Fibroblast of the aortic adventitia (primary cell): ENCODE data around the gene CDH10. TPM values are rescaled to one million over a fixed set of nuclear protein-coding genes. Genes with fewer than 3 reads are reported as not detected.

Experiments
- DNase-seq: peaks from one replicate; pipeline ENCODE4 v3.0.0-alpha.2; 2010; ENCODE audit warnings: low read depth
- H3K4me3 ChIP-seq: 2 replicates; pipeline ENCODE4 v1.5.1; 2011; ENCODE audit warnings: low read depth, mild to moderate bottlenecking, control low read depth, low read length, moderate library complexity
- CTCF ChIP-seq: IDR thresholded peaks from 2 replicates; pipeline ENCODE4 v1.5.1; 2011; ENCODE audit warnings: mild to moderate bottlenecking, low read length, control low read depth, inconsistent platforms; ENCODE audit not compliant: insufficient read depth
- total RNA-seq: library from RNA; depleted of rRNA; stranded (reverse); fragments of >200 nt; gene quantifications from 2 replicates; pipeline ENCODE4 v1.2.3, GENCODE V29; 2012; ENCODE audit warnings: low replicate concordance

The CDH10 gene
- total RNA-seq, 1 donor, result 1.4 TPM

DNA sequence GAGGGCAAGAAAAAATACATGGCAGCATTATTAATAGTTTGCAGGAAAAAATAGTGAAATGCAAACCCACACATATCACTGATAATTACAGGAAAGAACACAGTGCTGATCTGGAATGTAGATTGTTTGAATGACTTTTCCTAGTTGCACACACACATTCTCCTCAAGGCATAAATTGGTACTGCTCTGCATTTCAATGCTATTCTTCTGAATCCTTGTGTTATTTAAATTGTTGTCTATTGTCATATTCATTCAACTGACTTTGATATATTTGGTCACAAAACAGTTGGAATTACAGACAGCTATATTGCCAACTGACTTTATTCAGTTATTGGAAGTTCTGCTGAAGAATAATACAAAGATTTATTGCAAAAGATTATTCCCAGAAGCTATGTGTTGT is 139.5 kb downstream of the CDH10 start:
- TF ChIP-seq CTCF, result no peak
- DNase-seq, result no peak
- H3K4me3 ChIP-seq, result no peak overlapping the region

GRCh38 chr5:24497591-24498157 is 147.1 kb downstream of the CDH10 start:
- no peak for DNase-seq
- H3K4me3 ChIP-seq, result no peak overlapping the region
- TF ChIP-seq CTCF, result no peak

GRCh38 chr5:24497145-24497544 is 147.6 kb downstream of the CDH10 start:
- no peak overlapping the region for H3K4me3 ChIP-seq
- DNase-seq, result no peak
- TF ChIP-seq CTCF, result no peak

- no peak overlapping the region for H3K4me3 ChIP-seq
- DNase-seq, result no peak
- TF ChIP-seq CTCF, result no peak
Measured at GRCh38 chr5:24496268-24496667, 148.5 kb downstream of the CDH10 start.

DNA sequence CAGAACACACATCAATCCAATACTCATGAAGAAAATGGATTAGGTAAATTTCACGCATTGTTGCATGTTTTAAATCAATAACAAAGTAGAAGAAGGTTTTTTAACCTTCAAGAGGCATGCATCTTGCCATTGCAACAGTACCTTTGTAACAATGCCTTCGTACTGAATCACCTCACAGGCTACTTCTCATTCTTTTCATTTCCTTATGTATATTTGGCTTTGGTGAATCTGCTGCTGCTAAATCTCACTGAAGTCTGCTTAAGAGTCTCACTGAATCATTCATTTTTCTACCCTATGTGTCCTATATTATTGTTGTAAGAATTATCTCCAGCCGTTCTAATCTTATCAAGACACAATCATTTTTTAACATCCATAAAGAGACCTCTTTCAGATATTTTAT is 152.5 kb downstream of the CDH10 start:
- H3K4me3 ChIP-seq, result no peak overlapping the region

DNA sequence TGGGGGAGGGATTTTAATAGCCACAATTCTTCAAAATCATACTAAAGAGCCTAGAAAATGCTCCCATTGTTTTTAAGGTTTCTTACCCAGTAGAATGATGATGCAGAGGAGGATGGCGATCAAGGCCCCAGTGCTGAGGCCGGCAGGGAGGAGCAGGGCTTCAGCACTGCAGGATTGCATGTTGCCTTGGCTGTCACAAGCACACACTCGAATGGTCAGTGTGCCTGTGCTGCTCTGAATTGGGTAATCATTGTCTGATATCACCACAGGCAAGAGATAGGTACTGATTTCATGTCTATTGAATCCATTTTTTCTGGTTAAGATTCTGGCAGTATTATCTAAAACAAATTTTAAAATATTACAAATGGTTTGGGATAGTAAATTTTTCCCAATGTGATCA is 153.3 kb downstream of the CDH10 start:
- TF ChIP-seq CTCF, result no peak
- DNase-seq, result no peak
- H3K4me3 ChIP-seq, result no peak overlapping the region

More for the DNA sequence above, 152.5 kb downstream of the CDH10 start:
- TF ChIP-seq CTCF, result no peak
- no peak for DNase-seq
